Measurements from ENCODE around the gene CEP152.
"Not testable (repeated sequence)": the region's sequence is repeated elsewhere in the genome, so short reads cannot be mapped to it uniquely, and the experiment has no call there.

Gene CEP152

DNA sequence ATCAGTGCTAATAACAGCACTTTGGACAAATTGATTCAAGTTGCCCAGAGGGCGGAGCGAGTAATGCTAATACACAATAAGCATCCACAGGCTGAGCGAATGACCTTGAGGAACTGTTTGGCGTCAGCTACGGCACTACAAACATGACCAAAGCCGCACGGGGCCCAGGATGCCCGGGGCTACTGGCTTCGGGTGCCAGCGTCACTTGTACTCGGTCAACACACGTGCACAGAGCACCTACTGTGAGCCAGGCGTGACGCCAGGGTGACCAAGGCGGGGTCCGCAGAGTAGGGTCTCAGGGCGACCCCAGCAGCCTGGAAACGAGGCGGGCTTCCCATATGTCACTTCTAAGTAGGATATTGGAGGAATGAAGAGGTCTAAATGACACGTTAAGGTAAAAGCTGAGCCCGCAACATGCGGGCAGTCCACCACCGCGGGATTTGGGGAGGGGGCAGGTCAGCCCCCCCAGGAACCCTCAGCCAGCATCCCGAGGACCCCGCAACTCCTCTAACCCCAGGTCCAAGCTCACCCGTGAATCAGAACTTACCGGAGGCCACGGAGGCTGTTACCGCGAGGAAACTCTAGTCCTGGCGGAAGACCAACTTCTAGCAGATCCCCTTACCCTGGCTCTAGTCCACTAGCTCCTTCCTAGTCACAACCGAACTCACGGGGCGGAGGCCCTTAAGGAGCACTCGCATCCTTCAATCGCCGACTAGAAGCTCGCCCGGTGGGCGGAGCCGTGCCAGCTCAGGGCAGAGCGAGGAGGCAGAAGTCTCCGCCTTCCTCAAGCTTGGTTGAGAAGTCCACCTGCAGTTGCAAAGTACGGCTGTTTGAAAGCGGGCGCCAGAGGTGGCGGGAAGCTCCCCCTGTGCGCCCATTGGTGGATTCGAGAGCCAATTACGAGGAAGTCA is at the start of gene CEP152:
TSS of gene CEP152 (minus strand) at position 656 of the 911 bp plus-strand sequence. CDS start 5,420 bp downstream, outside the sequence.
- DNase-seq (ENCODE audit: low read depth in 2 of 2): peak; percentile 93 to 98

DNA sequence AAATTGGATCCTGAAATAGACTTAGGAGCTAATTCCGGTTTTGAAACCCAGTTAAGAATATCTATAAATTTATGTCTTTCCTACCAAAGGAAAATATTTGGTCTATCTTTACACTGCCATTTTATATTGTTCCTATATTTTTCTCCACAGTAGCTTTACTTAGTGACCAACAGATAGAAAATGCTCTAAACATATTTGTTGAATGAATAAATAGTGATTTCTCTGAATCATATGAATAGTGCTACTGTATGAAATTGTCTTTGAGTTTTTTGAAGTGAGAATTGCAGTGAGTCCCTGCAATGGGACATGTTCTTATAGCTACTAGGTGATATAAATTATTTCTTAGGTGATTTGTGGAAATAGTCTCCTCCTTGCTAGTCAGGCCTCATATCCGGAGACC is 48.6 kb upstream of the CEP152 start:
- no peak for DNase-seq (ENCODE audit: low read depth in 2 of 2)

GRCh38 chr15:48858401-48858800 is 47.5 kb upstream of the CEP152 start:
- no peak for DNase-seq (ENCODE audit: low read depth in 2 of 2)

DNA sequence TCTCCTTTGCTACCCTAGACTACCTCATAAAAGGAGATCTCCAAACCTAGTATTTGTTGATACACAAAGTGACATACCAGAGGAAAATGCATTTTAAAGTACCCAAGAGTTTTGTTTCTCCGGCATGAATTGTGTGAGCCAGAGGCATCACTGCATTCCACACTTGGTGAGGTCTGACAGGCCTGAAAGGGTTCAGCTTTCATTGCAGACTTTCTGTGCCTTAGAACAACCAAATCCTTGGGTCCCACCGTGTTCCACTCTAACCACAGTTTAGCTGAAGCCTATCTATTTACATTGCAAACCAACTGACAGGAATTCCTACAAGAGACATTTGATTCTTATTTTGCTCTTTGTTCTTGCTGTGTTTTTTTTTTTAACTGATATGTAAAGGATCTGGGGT is 46.1 kb upstream of the CEP152 start:
- no peak for DNase-seq (ENCODE audit: low read depth in 2 of 2)

- no peak for DNase-seq (ENCODE audit: low read depth in 2 of 2)
Observed at GRCh38 chr15:48855501-48856440, 44.9 kb upstream of the CEP152 start.

DNA sequence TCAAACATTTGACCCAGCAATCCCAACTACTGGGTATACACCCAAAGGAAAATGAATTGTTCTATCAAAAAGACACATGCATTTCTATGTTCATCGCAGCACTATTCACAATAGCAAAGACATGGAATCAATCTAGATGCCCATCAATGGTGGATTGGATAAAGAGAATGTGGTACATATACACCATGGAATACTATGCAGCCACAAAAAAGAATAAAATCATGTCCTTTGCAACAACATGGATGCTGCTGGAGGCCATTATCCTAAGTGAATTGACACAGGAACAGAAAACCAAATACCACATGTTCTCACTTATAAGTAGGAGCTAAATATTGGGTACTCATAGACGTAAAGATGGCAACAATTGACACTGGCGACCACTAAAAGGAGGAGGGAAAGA is 43.6 kb upstream of the CEP152 start:
- DNase-seq (ENCODE audit: low read depth in 2 of 2): not testable (repeated sequence)

DNA sequence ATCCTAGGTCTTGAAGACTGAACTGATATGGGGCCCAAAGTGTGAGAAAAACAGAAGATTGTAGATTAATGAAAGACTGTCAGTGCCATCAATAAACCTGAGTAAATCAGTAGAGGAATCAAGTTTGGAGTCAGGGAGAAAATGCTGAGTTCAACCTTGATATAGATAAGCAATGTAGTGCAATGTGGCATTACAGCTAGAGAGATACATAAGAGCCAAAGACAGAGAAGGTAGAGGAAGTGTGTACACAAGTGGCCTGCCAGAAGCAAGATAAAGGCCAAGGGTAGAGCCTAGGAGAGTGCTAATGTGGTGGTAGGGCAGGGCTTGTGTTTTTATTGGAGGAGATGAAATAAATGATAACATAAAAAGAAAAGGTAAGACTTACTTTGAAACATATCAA is 41.1 kb upstream of the CEP152 start:
- DNase-seq (ENCODE audit: low read depth in 2 of 2): no peak

DNA sequence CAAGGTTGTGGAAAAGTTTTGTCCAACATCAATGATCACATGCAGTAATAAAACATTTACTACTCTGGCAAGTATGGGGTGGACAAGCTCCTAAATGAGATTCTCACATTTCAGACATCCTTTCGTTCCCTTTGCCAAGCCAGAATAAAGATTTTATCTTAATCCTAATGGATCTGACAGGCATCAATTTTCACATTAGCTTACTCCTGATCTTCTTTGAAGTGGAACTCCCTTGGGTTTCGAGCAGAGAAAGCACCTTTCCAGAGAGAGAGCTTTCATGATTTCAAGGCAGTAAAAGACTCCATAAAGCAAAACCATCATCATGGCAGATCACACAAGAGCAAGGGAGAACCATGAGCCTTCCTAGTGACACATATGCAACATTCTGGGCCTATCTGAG is 39.8 kb upstream of the CEP152 start:
- DNase-seq (ENCODE audit: low read depth in 2 of 2): no peak

- DNase-seq (ENCODE audit: low read depth in 2 of 2): no peak
Observed at GRCh38 chr15:48845123-48845522, 34.3 kb upstream of the CEP152 start.

GRCh38 chr15:48842501-48842900 is 31.6 kb upstream of the CEP152 start:
- DNase-seq (ENCODE audit: low read depth in 2 of 2): no peak

- no peak for DNase-seq (ENCODE audit: low read depth in 2 of 2)
Observed at GRCh38 chr15:48834756-48835155, 23.9 kb upstream of the CEP152 start.

DNA sequence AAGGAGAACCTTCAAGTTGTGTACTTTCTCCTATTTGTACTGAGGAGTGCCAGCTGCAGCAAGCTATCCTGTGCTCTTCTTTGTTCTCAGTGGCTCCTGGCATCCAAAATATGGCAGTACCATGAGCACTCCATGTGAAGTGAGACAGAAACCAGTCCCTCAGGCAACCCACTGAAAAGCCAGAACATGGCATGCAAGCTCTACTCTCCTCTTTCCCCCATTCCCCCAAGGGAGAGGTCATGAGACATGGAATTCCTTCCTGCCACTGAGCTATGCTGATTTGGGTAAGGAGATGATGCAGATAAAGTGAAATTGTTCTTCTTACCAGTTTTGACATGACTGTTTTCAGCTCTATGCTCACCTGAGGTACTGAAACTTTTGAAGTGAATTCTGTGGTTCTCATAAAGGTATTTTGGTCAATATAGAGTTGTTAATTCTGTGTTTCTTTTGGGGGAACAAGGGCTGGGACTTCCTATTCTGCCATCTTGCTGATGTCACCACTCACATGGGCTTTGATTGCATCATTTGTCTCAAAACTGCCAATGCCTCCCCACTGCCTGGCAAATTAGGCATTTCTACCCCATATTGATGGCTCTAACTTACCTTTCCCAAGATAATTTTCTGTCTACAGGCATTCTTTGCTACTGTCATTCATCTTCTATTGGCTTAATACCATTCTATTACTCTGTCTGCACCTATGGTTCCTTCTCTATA is 22.8 kb upstream of the CEP152 start:
- no peak for DNase-seq (ENCODE audit: low read depth in 2 of 2)

GRCh38 chr15:48832648-48833047 is 21.8 kb upstream of the CEP152 start:
- no peak for DNase-seq (ENCODE audit: low read depth in 2 of 2)

GRCh38 chr15:48828906-48829305 is 18.0 kb upstream of the CEP152 start:
- DNase-seq (ENCODE audit: low read depth in 2 of 2): no peak

DNA sequence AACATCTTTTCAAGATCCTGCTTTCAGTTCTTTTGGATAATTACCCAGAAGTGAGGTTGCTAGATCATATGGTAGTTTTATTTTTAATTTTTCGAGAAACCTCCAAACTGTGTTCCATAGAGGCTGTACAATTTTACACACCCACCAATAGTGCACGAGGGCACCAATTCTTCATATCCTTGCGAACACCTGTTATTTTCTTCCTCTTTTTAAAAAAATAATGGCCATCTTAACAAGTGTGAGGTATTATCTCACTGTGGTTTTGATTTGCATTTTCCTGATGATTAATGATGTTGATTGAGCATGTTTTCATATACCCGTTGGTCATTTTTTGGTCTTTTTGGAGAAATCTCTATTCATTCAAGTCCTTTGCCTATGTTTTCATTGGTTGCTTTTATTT is 17.6 kb upstream of the CEP152 start:
- DNase-seq (ENCODE audit: low read depth in 2 of 2): no peak

DNA sequence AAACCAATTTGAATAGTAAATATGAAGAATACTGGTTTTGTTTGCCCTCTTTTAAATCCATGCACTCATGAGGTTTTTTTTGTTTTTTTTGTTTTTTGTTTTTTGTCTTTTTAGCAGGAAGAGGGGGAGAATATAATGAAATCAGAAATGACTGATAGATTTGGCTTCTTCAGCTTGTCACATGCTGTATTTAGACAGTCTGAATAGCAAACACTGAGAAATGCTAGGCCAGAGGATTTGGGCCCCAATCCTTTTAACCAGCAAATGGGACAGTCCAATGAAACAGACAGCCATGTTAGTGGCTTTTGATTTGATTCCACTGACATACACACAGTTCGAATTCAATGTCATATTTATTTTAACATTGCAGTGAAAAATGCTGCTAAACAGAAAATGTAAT is 14.2 kb upstream of the CEP152 start:
- DNase-seq (ENCODE audit: low read depth in 2 of 2): no peak

DNA sequence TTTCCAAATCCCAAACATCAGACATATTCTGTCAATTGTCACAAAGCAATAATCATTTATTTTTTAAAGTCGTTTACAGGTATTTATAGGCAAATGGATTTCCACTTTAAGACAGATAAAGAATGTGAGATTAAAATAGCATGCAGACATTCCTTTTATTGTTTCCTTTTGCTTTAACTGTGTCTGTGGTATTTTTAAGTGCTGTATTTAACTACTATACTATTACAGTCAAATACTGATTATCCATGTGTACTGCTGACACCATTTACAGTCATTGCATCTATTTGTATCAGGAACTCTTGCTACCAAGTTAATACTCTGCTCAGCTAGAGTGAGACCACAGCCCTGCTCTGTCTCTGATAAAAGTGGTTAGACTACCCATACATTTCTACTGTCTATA is 12.8 kb upstream of the CEP152 start:
- DNase-seq (ENCODE audit: low read depth in 2 of 2): no peak

- DNase-seq (ENCODE audit: low read depth in 2 of 2): no peak
Observed at GRCh38 chr15:48823237-48823636, 12.4 kb upstream of the CEP152 start.

- DNase-seq (ENCODE audit: low read depth in 2 of 2): no peak
Observed at GRCh38 chr15:48814286-48814685, 3.4 kb upstream of the CEP152 start.

- DNase-seq (ENCODE audit: low read depth in 2 of 2): no peak
Observed at GRCh38 chr15:48811325-48811958, 573 bp upstream of the CEP152 start.

DNA sequence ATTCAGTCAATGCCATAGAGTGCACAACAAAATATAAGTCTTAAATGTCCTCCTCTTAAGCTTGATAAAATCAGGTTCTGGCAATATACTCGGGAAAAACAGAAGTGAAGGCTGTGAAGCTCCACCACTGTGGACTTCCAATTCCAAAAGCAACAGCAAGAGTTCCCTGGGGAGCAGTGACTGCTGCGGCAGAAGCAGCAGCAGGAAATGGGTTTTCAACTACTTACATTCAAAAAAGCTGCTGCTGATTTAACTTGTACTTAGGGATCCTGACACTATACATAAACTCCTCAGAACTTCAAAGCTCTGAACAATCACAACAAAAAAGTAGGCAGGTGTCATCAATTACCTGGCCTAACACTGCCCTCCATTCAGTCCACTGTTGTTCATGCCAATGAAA is 4.7 kb downstream of the CEP152 start:
- DNase-seq (ENCODE audit: low read depth in 2 of 2): no peak

Data from stimulated activated CD4-positive, alpha-beta T cell treated with anti-CD3 and anti-CD28 coated beads, Interleukin-4, amount 100 ng/mL, for 48 hours (primary cell).